ENCODE results near the gene HDAC4. TPM values are rescaled to one million over a fixed set of nuclear protein-coding genes. Genes with fewer than 3 reads are reported as not detected.

HDAC4 gene
- total RNA-seq, 1 donor from 2014 or later: 29.4 TPM

DNA sequence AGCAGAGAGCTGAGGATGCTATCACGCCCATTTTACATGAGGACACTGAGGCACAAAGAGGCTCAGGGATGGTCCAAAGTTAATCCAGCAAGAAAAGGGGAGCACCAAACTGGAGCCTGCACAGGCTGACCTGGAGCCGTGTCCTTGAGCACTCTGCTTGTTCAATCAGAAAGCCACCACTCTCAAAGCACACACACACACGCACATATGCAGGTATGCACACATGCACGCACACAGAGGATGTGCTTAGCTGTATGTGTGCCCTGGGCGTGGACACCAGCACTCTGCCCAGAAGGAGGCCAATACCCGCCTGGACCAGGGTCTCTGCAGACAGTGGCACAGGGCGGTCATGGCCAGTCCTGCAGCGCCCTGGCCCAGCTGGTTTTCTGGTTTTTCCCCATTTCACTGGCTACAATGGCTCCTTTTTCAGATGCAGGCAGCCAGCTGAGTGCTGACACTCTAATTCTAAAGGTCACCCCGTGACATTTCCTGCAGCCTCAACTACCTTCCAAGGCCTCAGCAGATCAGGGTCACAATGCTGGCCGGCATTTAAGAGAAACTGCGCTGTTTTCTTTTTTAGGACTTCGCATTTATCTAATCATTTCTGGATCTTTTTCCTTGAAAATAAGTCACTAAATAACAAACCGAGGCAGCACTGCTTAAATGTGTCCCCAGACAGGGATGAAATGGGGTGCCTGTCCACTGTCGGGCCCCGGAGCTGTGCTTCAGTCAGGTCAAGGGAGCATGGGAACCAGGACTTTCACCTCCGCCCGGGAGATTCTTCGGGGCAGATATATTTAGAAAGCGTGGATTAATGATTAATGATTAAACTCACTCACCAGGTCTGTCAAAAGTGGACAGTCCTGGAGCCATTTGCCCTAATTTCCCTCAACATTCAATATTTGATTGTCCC lies 104.5 kb downstream of the HDAC4 start:
- peak; percentile 68 for DNase-seq (ENCODE audit: low read depth)

DNA sequence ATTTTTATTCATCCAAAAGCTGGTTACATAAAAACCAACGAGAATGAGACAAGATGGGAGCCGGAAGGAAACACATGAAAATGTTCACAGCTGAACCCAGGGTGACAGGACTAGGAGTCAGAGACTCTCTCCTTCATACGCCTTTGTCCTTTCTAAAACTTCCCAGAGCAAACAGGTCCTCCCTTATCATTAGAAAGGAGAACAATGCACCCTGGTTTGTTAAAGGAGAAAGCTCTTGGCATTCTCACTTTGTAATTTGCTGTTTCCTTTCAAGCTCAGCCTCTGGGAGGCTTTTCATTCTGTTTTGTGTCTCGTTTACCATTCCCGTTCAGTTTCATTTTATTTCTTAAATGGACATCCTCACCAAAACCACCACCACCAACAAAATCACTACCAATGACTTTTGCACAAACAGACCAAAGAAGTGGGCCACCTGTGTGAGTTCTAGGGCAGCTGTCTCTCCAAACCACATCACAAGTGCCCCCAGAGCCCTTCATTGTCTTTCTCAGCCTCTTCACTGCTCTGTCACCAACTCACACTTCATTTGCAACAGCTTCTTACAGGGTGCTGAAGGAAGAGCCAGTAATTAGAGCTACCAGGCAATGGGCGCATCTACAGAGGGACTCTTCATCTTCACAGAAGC lies 105.3 kb downstream of the HDAC4 start:
- no peak for DNase-seq (ENCODE audit: low read depth)

DNA sequence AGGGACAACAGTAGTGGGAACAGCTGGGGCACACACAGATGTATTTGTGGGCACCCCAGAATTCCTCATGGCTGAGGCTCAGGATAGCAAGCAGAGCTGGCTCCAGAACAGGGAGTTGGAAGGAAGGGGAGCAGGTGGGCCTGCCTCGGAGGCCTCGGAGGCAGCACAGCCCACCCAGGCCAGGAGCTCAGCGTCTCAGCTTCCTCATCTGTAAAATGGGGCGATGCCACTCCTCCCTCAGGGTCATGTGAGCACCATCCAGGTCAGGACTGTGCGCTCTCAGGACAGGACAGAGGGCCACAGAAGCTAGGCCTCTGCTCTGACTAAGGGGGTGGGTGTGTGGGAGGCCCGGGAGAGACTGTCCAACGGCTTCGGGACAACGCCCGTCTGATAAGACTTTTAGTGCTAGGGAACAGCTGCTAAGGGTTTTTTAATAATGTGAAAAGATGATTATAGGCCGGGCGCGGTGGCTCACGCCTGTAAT lies 106.2 kb downstream of the HDAC4 start:
- no peak for DNase-seq (ENCODE audit: low read depth)

DNA sequence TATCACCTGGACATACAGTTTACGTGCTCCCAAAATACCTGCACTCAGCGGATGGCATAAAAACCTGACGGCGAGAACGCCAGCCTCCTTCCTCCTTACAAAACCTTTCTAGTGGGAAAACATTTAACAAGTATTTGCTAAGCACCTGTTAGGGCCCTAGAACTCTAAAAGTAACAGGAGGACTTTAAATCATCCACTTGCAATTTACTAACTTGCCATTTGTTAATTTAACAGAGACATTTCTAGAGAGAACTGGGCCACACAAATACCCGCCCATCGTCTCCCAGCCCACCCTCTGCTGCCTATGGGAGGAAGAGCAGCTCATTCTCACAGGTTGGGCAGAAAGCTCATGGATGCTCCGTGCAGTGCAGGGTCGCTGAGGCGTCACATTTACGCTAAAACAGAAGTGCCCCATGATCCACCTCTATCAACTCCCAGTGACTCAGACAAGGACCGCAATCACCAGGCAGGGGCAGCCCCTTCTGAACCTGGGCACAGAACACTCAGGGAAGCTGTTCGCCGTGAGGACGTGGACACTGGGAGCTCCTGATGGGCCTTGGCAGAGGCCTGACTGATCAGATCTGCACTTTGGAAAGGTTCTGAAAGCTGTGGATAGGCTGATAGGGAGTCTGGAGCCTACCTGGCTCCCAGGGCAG lies 106.9 kb downstream of the HDAC4 start:
- DNase-seq (ENCODE audit: low read depth): peak; percentile 62

DNA sequence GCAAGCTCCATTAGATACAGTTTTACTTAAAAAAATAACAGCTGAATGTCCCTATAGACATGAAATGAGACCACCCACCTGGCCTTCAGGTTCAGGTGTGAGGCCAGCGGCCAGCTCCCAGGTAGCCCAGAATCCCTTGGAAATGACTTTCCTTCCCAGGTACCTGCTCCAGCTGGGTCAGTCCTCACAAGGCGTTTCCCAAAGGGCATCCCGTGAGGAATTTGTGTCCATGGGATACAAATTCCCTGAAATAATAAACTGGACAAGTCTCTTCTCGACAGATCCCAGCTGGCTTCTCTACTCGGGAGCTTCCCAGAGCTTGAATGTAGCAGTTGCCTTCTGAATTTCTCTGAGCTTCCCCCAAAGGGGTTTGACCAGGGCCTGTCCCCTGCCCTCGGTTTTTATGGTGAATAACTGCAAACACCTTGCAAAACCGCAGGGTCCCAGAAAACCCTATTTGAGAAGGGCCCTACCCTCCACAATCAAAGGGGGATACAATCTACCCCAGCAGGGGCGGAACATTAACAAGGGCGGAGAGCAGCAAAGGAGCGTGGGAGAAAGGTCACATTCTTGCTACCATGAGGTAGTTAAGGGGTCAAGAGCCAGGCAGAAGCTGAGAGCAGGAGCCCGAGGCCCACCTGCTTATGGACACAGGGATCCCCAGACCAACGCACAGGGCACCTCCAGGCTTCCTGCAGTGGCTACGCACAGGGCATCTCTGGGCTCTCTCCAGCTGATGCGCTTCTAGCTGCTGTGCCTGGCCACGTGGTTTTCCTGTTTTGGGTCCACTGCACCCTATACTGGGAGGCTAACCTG lies 107.7 kb downstream of the HDAC4 start:
- DNase-seq (ENCODE audit: low read depth): no peak

DNA sequence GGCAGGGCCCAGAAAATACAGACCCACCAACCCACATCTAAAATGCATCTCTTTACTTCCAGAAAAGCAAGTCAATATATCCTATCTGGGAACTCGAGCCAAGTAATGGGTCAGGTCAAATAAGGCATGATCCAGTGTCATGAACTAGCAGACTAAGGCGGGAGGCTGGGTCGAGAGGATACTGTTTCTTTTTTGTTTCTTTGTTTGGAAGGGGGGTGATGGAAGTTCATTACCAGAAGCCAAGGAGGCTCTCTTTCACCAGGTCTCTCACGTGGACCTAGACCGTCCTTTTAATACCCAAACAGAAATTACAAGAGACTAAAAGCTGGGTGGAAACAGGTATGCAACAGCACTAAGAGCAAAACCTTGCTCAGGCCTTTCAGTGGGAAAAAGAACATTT lies 108.3 kb downstream of the HDAC4 start:
- DNase-seq (ENCODE audit: low read depth): no peak

DNA sequence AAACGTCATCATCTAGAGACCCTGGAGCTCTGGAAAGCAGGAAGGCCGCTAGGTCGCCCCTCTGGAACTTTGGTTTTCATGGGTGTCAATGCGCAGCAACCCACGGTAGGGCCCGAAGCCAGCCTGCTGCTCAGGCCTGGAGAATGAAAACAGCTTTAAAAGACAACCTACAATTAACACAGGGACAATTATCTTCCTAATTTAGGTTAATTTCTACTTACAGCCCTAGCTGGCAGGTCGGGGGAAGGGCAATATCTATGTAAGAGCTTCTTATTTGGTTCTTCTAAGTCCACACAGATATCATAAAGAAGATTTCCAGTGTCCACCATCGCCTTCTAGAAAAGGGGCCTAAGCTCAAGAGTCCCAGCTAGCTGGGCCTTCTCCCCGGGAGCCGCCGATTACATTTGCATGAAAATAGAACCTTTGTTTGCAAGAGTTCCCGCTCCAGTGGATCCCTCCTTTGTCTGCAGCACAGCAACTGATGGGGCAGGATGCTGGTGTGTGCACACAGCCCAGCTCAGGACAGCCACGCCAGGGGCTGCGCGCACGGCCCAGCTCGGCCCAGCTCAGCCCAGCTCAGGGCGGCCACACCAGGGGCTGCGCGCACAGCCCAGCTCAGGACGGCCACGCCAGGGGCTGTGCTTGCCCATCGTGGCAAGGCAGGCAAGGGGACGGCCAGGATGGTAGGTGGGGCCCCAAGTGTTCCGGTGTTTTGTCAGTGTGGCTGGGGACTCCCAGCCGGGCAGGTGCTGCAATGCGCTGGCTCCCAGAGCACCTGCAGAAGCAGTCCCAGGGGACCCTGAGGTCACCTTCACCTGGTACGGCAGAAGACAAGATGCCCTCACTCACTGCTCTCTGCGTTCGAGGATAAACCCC lies 109.1 kb downstream of the HDAC4 start:
- DNase-seq (ENCODE audit: low read depth): no peak

DNA sequence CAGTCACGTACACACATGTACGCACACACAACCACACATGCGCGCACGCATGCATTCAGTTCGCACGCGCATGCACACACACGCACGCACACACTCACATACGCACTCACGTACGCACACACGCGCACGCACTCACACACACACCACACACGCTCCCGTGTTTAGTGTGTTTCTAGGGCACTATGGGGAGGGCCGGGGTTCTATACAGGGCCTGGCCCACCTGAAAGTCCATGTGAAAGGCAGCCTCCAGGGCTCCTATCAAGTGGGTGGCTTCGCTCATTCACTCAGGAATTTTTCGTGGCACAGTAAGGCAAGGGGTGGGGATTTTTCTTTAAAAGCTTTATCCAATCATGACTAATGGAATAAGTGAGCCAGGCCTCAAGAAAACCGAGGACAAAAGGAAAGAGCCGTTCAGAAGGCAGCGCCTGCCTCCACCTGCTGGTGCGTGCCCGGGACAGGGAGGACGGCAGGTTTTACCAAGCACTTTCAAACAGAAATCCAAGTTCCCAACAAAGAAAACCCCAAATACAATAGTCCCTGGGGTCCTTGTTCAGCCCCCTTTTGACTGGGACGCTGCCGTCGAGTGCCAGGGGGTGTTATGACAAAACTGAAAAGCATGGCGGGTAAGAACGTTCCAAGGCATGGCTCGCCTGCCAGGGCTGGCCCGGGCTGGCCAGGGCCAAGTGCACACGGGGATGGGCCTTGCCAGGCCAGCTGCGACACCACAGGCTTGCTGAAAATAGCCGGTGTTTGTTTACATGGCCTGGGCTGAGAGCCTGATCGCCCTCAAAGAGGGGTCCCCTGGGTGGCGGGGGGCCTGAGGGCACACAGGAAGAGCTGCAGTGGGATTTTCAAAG lies 110.0 kb downstream of the HDAC4 start:
- DNase-seq (ENCODE audit: low read depth): no peak

DNA sequence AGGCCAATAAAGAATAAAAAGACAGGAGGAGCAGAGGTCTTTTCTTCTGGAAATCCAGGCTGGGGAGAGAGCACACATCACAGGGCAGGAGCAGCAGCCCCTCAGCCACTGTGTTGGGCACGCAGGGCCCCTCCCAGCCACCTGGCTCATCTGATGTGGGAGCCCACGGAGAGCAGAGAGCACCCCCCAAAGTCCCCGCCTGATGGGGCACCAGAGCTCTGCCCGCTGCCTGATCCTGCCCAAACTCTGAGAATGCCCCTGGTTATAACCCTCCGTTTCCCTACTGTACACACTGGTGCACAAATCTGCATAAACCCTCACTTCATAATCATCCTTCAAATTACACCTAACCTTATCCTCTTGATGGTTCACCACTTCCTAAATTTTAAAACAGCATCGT lies 111.3 kb downstream of the HDAC4 start:
- DNase-seq (ENCODE audit: low read depth): no peak

DNA sequence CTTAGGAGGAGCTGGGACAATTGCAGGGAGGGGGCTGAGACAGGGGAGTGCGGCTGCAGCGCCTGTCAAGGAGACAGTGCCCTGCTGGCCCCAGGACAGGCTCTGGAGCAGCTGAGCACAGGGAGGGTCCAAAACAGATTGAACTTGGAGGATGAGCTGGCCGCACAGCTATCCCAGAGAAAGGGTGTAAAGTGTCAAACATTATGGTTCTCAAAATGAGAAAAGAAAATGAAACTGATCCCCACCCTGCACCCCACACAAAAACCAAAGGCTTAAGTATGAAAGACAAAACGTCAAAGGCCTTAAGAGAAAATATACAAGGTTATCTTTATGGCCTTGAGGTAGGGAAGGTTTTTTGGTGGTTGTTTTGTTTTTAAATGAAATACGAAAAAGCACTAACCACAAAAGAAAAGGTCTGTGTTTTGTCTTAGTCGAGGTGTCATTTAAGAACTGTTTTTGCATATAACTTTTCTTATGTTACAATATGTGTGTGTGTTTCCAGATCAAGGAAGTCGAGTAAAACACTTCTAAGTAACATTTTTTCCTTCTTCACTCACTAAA lies 111.8 kb downstream of the HDAC4 start:
- DNase-seq (ENCODE audit: low read depth): no peak

DNA sequence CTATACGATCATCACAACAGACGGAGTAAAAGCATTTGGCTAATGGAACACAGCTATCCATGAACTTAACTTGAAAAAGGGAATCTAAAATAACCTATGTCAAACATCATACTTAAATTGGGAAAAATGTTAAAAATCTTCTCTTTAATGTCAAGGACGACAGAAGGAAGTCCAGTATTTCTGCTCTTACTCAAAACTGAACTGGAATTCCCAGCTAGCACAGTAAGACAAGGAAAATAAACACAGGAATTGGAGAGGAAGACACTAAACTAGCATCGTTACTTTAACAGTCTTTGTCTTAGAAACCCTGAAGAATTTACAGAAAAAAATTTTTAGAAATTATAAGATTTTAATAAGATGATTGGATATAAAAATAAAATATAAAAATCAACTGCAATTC lies 112.6 kb downstream of the HDAC4 start:
- DNase-seq (ENCODE audit: low read depth): no peak

DNA sequence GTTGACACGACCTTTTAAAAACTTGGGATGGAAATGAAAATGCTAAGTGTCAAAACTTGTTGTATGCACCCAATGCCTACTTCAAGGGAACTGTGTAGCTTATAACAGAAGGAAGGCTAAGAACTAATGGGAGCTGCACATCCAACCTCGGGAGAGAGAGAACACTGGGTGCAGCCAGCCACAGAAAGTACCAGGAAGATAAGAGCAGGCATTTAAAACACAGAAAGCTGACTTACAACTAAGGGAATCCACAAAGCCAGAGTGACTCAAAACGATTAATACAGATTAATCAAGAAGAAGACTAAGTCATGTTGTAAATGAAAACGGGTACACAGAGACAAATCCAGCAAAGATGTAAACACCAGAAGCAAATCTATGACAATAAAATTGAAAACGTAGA lies 113.4 kb downstream of the HDAC4 start:
- no peak for DNase-seq (ENCODE audit: low read depth)

DNA sequence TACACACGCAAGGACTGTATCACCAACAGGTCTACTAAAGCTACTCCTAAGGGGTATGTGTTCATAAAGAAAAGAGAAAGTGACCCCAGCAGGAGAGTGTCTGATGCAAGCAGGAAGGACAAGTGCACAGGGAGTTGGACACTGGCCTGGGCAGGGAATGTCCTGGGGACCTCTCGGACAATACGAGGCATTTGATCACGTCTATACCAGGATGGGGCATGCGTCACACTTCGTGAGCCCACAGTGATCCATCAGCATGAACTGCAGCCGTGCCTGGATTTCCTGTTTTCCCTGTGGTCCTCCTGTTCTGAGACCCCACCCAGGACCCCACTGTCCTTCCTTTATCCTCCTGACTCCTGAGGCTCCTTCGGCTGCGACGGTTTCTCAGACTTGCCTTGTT lies 113.9 kb downstream of the HDAC4 start:
- DNase-seq (ENCODE audit: low read depth): no peak

DNA sequence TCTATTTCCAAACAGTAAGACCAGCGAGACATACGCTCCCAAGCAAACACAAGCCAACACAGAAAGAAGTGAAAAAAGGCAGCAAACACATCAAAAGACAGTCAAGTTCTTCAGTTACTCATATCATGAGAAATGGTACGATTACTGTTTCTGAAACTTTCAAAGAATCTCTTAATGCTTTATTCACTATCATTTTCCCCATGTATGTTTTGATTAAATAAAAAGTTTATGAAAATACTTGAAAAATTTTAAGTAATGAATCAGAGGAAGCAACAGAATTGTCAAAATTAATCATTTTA lies 114.9 kb downstream of the HDAC4 start:
- no peak for DNase-seq (ENCODE audit: low read depth)

DNA sequence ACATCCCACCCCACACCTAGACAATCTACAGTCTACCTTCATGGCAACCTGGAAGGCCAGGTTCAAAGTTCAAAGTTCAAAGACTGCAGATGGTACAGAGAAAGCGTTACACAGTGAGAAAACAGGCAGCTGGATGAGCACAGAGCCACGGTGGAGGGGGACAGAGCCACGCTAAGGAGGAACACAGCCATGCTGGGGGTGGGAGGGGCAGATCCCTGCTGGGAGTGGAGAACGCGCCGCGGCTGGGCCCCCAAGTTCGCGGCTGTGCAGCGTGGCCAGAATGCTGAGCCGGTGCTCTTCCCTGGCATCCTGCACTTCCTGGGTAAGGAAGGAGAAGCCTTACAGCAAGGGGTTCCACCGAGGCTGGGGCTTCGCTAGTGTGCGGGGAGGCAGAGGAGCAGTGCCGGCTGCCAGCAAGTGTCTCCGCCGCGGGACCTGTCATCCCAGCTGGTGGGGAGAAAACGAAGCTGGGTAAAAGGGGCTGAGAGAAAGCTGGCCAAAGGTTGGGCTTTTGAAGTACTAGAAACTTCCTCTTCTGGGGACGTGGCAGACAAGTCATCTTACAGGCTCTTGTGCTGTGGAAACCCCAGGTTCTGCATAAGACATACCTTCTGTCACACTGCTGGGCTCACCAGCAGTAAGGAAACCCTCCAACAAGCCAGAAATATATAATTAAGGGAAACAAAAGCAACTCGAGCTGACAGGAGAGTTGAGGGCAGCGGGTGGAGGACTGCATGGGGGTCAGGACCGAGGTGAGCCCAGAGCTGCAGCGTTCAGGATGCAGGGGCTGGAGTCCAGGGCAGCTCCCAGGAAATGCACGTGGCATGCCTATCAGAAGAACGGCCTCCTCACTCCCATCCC lies 115.5 kb downstream of the HDAC4 start:
- no peak for DNase-seq (ENCODE audit: low read depth)

DNA sequence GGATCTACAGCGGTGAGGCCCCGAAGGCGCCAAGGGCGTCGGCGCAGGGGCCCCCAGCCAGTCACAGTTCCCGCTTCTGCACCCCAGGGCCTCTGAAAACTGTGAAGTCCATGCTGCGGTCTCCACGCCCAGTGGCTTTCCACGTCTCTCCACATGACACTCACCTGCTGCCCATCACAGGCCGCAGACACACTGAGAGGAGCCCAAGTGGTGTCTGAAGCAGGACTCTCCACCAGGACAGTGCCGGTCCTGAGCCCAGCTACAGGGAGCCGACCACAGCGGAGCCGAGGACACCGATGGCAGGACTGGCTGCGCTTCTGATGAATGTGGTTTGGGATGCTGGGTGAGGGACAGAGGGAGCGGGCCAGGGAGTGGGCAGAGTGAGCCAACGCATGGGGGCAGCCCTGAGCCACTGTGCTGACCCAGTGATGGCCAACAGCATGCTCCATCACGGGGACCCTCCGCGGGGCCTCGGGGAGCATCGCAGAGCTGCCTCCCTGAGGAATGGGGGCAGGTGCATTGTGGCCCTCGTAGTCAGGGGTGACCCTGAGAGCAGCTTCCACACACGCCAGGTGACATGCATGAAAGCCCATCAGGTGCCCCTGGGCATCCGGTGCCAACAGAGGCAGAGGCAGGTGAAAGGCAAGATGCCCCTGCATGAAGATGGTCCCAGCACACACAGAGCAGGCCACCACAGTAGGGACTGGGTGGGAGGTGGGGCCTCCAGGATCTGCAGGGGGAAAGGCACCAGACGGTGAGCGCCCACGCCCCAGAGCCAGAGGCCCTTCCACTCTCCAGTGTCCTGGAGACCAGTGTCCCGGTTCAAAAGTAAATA lies 116.6 kb downstream of the HDAC4 start:
- DNase-seq (ENCODE audit: low read depth): no peak

DNA sequence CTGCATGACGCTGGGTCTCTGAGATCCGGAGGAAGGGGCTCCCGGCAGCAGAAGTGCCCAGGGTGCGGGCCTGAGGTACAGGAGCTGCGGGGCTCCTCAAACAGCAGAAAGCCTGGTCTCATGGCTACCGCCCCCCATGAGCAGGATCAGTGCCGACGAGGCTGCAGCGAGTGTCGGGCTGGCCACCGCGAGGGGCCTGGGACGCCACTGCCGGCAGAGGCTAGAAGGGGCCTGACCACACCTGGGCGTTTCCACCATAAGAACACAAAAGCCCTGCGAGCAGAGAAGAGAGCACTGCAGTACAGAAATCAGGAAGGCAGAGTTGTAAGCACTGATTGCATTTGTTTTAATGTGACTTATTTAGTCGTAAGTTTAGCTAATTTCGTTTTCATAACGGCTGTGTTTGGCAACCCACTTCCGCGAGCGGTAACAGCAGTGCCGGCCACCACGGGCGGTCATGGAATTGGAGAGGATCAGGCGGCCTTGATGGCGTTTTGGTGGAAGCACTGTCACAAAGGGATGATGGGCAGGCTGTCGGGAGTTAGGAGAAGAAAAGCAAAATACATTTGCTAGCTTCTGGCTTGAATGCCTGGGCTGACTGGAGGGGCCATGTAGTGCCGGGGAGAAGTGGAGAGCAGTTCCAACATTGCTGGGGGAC lies 117.4 kb downstream of the HDAC4 start:
- no peak for DNase-seq (ENCODE audit: low read depth)
